Brain microvascular endothelial cell (primary cell): ENCODE data around the gene FUOM.

ENCODE experiments used
- DNase-seq: peaks from one replicate; pipeline ENCODE4 v3.0.0-alpha.2; 2020
- H3K27ac ChIP-seq: fragments of 250-450 bp; sonication (Bioruptor Pico); 2 replicates; pipeline ENCODE4 v1.5.1; 2020; ENCODE audit warnings: mild to moderate bottlenecking, moderate library complexity
- H3K27me3 ChIP-seq: fragments of 250-450 bp; sonication (Bioruptor Pico); replicated peaks from 2 replicates; pipeline ENCODE4 v1.5.1; 2020; ENCODE audit warnings: mild to moderate bottlenecking
- H3K36me3 ChIP-seq: fragments of 250-450 bp; sonication (Bioruptor Pico); replicated peaks from 2 replicates; pipeline ENCODE4 v1.5.1; 2020; ENCODE audit warnings: mild to moderate bottlenecking
- H3K4me3 ChIP-seq: 2 replicates; pipeline ENCODE4 v1.5.1; 2011; ENCODE audit warnings: low read depth, mild to moderate bottlenecking, control low read depth, low read length, moderate library complexity
- CTCF ChIP-seq: IDR thresholded peaks from 2 replicates; pipeline ENCODE4 v1.5.1; 2011; ENCODE audit warnings: low read depth, mild to moderate bottlenecking, moderate library complexity, low read length, control low read depth, inconsistent platforms; ENCODE audit errors: missing control alignments
- in situ Hi-C: cut with HindIII; loops from 2 replicates; pipeline ENCODE4 v1.10.0; 2017; ENCODE audit warnings: low sequenced_read_pairs, low pct_ligation_motif_present

FUOM gene

GRCh38 chr10:133312016-133312768 is 45.6 kb downstream of the FUOM start:
- Histone ChIP-seq H3K36me3 (peaks cover 5% of the 10 kb centered on the region), H3K27me3 (no peaks in the 10 kb centered on the region), H3K27ac (no peak overlapping the region), H3K4me3 (no peak overlapping the region)
- no peak for DNase-seq
- TF ChIP-seq CTCF, result no peak
- in situ Hi-C loops, result no loop called here

DNA sequence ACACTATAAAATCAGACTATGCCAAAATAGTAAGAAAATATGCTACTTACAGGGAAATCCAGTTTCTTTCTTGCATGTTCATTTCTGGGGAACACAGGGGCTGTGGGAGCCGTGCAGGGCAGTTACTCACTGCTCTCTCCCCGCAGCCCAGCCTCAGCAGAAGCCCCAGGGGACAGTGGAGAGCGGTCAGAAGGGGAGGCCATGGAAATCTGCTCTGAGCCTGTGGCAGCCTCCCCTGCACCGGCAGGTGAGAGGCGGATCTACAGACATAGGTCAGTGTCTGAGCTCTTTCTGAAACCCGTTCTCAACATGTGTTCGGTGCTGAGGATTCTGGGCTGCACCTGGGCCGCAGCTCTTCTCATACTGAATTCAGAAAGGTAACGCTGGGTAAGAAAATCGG is 46.2 kb downstream of the FUOM start:
- TF ChIP-seq CTCF, result no peak
- H3K36me3 ChIP-seq, result peaks cover 5% of the 10 kb centered on the region
- DNase-seq, result no peak

DNA sequence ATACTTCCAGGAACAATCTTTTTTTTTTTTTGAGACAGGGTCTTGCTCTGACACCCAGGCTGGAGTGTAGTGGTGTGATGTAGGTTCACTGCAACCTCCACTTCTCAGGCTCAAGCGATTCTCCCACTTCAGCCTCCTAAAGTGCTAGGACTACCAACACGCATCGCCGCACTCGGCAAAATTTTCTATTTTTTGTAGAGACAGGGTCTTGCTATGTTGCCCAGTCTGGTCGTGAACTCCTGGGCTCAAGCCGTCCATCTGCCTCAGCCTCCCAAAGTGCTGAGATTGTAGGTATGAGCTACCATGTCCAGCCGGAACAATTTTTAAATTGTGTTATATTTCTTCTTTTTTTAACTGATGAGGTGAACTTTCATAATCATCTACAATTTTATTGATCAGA is 47.0 kb downstream of the FUOM start:
- no peaks in the 10 kb centered on the region for H3K27me3 ChIP-seq
- H3K4me3 ChIP-seq, result no peak overlapping the region
- TF ChIP-seq CTCF, result no peak
- DNase-seq, result no peak
- in situ Hi-C loops, result no loop called here
- H3K36me3 ChIP-seq, result peaks cover 5% of the 10 kb centered on the region
- no peak overlapping the region for H3K27ac ChIP-seq

More for the DNA sequence above, 46.2 kb downstream of the FUOM start:
- no peak overlapping the region for H3K27ac ChIP-seq
- H3K4me3 ChIP-seq, result no peak overlapping the region
- in situ Hi-C loops, result no loop called here
- H3K27me3 ChIP-seq, result no peaks in the 10 kb centered on the region

GRCh38 chr10:133310399-133310755 is 47.4 kb downstream of the FUOM start:
- Histone ChIP-seq H3K27me3 (no peaks in the 10 kb centered on the region), H3K36me3 (peaks cover 5% of the 10 kb centered on the region), H3K27ac (no peak overlapping the region), H3K4me3 (no peak overlapping the region)
- no peak for TF ChIP-seq CTCF
- DNase-seq, result no peak
- in situ Hi-C loops, result no loop called here

GRCh38 chr10:133309720-133310398 is 48.0 kb downstream of the FUOM start:
- DNase-seq, result no peak
- Histone ChIP-seq H3K27me3 (no peaks in the 10 kb centered on the region), H3K27ac (no peak overlapping the region), H3K36me3 (peaks cover 5% of the 10 kb centered on the region), H3K4me3 (no peak overlapping the region)
- no peak for TF ChIP-seq CTCF
- in situ Hi-C loops, result no loop called here
